Mucosa of stomach (tissue), 1 donor: ENCODE results near the gene CFAP161.

Experiments
- H3K27me3 ChIP-seq: one replicate; pipeline ENCODE4 v1.7.0; 2013; ENCODE audit warnings: mild to moderate bottlenecking, low read length; ENCODE audit not compliant: control insufficient read depth, insufficient read depth
- H3K36me3 ChIP-seq: one replicate; pipeline ENCODE4 v1.7.0; 2013; ENCODE audit warnings: low read length; ENCODE audit not compliant: control insufficient read depth, insufficient read depth
- H3K4me1 ChIP-seq: one replicate; pipeline ENCODE4 v1.7.0; 2013; ENCODE audit warnings: mild to moderate bottlenecking, low read length; ENCODE audit not compliant: control insufficient read depth, insufficient read depth
- H3K4me3 ChIP-seq: one replicate; pipeline ENCODE4 v1.7.0; 2013; ENCODE audit warnings: low read length
- H3K9ac ChIP-seq: one replicate; pipeline ENCODE4 v1.7.0; 2013; ENCODE audit warnings: mild to moderate bottlenecking, low read length, moderate library complexity
- H3K9me3 ChIP-seq: one replicate; pipeline ENCODE4 v1.7.0; 2013; ENCODE audit warnings: mild to moderate bottlenecking, low read length, moderate library complexity; ENCODE audit not compliant: control insufficient read depth
- donor health status: Pancreatic carcinoma.

The CFAP161 gene

GRCh38 chr15:81133782-81134461 is at the start of gene CFAP161:
CFAP161 (plus strand) TSS chr15:81134270; CDS start chr15:81134330, 60 bp downstream.
- H3K4me1 ChIP-seq = peaks cover 4% of the 10 kb centered on the region
- H3K36me3 ChIP-seq = no peaks in the 10 kb centered on the region
- no peak within 1 kb of the TSS for H3K4me3 ChIP-seq
- peaks cover 13% of the 10 kb centered on the region for H3K27me3 ChIP-seq
- no peaks in the 10 kb centered on the region for H3K9me3 ChIP-seq
- H3K9ac ChIP-seq = no peak within 1 kb of the TSS

DNA sequence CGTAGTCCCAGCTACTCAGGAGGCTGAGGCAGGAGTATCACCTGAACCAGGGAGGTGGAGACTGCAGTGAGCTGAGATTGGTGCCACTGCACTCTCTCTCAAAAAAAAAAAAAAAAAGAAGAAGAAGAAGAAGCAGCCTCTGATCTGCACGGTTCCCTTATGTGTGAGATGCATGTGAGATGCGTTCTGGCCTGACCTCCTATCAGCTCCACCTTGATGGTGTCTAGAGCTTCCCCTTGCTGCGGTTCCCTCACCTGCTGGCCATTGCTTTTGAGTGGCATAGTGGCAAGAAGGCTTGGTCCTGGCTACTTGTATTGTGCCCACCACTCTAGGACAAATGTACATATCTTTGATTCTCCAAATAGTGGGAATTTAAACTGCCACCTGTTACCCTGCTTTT is 49.4 kb upstream of the CFAP161 start:
- no peaks in the 10 kb centered on the region for H3K27me3 ChIP-seq
- no peak overlapping the region for H3K9ac ChIP-seq
- H3K4me3 ChIP-seq = no peak overlapping the region
- no peaks in the 10 kb centered on the region for H3K9me3 ChIP-seq
- H3K36me3 ChIP-seq = no peaks in the 10 kb centered on the region
- no peaks in the 10 kb centered on the region for H3K4me1 ChIP-seq

DNA sequence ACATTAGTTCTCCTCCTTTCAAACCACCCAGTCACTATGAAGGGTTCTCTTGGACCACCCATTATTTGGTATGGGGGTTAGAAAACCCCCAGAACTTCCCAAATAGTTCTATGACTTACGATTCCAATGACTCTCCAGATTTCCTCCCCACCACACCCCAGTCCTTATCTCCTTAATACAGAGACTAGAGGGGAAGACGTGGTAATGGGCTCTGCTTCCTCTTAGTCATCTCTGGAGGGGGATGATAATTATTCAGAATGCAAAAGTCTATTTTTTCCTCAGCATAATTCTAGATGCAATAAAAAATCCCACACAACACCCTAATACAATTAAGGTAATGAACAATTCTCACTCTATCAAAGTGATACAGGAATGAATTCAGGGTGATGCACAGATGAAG is 48.9 kb upstream of the CFAP161 start:
- H3K27me3 ChIP-seq = no peaks in the 10 kb centered on the region
- no peaks in the 10 kb centered on the region for H3K4me1 ChIP-seq
- H3K36me3 ChIP-seq = no peaks in the 10 kb centered on the region

DNA sequence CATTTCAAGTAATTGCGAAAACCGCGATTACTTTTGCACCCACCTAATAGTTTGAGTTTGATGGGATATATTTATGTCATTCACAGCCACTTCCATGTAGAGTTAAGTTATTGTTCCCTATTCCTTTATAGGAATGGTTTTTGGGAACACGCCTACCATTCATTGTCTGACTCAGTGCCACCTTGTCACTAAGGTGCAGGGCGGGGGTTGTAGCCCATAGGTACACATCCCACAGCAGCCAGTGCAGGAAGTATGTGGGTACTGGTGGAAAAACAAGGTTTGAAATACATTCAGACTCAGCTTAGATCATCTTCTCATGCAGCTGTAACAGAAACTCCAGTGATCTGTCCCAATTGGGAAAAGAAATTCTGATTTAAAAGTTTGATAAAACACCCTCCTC is 48.2 kb upstream of the CFAP161 start:
- no peak overlapping the region for H3K4me3 ChIP-seq
- no peaks in the 10 kb centered on the region for H3K9me3 ChIP-seq
- H3K36me3 ChIP-seq = no peaks in the 10 kb centered on the region
- no peak overlapping the region for H3K9ac ChIP-seq
- H3K4me1 ChIP-seq = no peaks in the 10 kb centered on the region
- no peaks in the 10 kb centered on the region for H3K27me3 ChIP-seq

More for the DNA sequence above, 48.9 kb upstream of the CFAP161 start:
- H3K4me3 ChIP-seq = no peak overlapping the region
- no peaks in the 10 kb centered on the region for H3K9me3 ChIP-seq
- H3K9ac ChIP-seq = no peak overlapping the region

DNA sequence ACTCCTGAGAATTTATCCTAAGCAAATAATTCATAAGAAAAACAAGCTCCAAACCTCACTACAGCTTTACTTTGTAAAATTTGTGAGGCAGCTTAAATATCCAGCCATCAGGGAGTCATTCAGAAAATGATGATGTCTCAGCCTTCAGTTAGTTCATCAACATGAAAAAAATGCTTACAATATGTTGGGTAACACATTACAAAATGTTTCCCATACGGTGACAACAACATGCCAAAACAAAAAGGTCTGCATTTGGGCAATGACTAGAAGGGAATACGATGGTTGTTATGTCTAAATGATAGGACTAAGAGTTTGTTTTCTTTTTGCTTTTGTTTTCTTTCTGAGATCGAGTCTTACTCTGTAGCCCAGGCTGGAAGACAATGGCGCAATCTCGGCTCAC is 47.0 kb upstream of the CFAP161 start:
- Histone ChIP-seq H3K4me3 (no peak overlapping the region), H3K9ac (no peak overlapping the region), H3K27me3 (peaks cover 2% of the 10 kb centered on the region), H3K36me3 (no peaks in the 10 kb centered on the region), H3K9me3 (no peaks in the 10 kb centered on the region), H3K4me1 (no peaks in the 10 kb centered on the region)

GRCh38 chr15:81087694-81088093 is 46.4 kb upstream of the CFAP161 start:
- no peaks in the 10 kb centered on the region for H3K9me3 ChIP-seq
- H3K9ac ChIP-seq = no peak overlapping the region
- no peak overlapping the region for H3K4me3 ChIP-seq
- peaks cover 4% of the 10 kb centered on the region for H3K27me3 ChIP-seq
- no peaks in the 10 kb centered on the region for H3K36me3 ChIP-seq
- H3K4me1 ChIP-seq = no peaks in the 10 kb centered on the region

DNA sequence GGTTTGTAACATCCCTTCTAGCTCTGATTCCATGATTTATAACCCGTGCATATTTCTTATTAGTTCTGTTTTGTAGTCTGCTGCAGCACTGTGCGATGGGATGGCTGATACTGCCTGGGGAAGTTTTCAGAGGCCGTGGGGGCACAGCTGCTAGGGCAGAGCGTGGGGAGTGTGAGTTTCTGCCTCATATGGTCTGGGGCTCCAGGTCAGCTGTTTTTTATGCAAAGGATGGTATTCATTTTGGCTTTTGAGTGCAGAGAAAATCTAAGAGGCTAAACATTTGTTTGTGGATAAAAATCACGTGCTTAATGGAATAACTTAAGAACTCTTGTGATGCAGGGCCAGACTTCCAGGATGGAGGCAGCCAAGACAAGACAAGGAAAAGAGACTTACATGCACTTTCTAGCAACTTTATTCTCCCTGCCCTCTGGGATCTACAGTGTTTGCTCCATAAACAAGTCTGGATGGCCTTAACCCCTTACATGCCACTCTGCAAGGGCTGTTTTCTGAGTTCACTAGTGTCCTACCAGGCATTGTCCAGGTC is 45.5 kb upstream of the CFAP161 start:
- no peak overlapping the region for H3K9ac ChIP-seq
- H3K9me3 ChIP-seq = no peaks in the 10 kb centered on the region
- no peak overlapping the region for H3K4me3 ChIP-seq
- H3K27me3 ChIP-seq = peaks cover 4% of the 10 kb centered on the region
- H3K4me1 ChIP-seq = no peaks in the 10 kb centered on the region
- no peaks in the 10 kb centered on the region for H3K36me3 ChIP-seq

DNA sequence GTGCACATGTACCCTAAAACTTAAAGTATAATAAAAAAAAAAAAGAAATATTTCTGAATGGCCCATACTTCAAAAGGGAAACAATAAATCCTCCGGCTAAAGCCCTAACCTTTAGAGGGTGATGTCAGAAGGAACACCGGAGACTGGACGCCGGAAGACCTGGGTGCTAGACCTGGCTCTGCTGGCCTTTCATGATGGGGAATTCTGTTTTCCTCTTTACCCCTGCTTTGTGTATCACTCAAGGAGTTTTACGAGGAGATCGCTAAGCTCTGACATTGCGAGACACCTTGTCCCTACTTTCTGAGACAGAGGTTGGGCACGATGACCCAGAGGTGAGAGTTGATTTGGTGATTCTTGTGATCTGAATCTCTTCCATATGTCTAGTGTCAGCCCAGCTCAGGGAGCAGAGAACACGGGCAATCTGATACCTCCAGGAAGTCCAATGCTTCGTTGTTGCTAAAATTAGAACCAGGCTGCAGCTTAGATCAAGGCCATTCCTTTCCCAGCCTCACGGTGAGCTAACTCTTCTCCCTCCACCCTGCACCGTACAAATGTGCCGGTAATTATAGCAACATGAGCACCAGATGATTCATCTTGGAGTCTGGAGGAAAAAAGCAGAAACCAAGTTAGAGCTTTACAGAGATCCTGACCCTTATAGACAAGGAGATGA is 42.0 kb upstream of the CFAP161 start:
- H3K9me3 ChIP-seq = no peaks in the 10 kb centered on the region
- H3K36me3 ChIP-seq = no peaks in the 10 kb centered on the region
- H3K4me3 ChIP-seq = no peak overlapping the region
- H3K4me1 ChIP-seq = no peaks in the 10 kb centered on the region
- H3K27me3 ChIP-seq = peaks cover 10% of the 10 kb centered on the region
- H3K9ac ChIP-seq = no peak overlapping the region

- H3K4me1 ChIP-seq = no peaks in the 10 kb centered on the region
These were observed 41.5 kb upstream of the CFAP161 start for GRCh38 chr15:81092559-81092902.

GRCh38 chr15:81093961-81094360 is 40.1 kb upstream of the CFAP161 start:
- Histone ChIP-seq H3K9ac (no peak overlapping the region), H3K4me3 (no peak overlapping the region), H3K4me1 (no peaks in the 10 kb centered on the region), H3K27me3 (peaks cover 14% of the 10 kb centered on the region), H3K36me3 (no peaks in the 10 kb centered on the region), H3K9me3 (no peaks in the 10 kb centered on the region)

More at GRCh38 chr15:81092559-81092902, 41.5 kb upstream of the CFAP161 start:
- no peaks in the 10 kb centered on the region for H3K36me3 ChIP-seq
- peaks cover 10% of the 10 kb centered on the region for H3K27me3 ChIP-seq
- no peaks in the 10 kb centered on the region for H3K9me3 ChIP-seq
- no peak overlapping the region for H3K9ac ChIP-seq
- H3K4me3 ChIP-seq = no peak overlapping the region

DNA sequence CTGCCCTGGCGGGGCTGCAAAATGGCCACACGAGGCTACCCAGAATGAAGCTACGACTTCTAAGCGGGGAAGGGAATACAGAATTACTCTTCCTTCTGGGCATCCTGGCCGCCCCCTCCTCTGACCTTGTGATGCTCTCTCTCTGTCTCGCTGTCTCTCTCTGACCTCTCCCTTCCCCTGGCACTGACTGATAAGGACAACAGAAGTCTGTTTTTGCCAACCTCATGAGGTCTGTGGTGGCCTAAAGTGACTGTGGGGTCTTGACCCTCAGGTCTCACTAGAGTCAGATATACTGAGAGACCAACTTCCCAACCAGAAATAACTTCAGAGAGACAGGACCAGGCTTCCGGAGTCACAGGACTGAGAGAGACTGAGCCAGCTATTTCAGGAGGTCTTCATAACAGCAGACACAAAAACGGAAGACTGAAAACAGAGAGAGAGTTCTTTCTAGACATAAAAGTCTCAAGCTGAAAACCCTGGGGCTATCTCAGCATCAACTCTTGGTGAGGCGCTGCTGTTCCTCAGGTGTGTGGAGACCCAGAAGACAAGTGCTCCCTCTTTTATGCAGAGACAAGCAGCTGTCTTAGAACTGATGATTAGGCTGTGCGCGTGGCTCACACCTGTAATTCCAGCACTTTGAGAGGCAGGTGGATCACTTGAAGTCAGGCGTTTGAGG is 38.2 kb upstream of the CFAP161 start:
- no peak overlapping the region for H3K4me3 ChIP-seq
- H3K36me3 ChIP-seq = no peaks in the 10 kb centered on the region
- no peaks in the 10 kb centered on the region for H3K4me1 ChIP-seq
- H3K27me3 ChIP-seq = peaks cover 19% of the 10 kb centered on the region
- H3K9ac ChIP-seq = no peak overlapping the region
- H3K9me3 ChIP-seq = no peaks in the 10 kb centered on the region

DNA sequence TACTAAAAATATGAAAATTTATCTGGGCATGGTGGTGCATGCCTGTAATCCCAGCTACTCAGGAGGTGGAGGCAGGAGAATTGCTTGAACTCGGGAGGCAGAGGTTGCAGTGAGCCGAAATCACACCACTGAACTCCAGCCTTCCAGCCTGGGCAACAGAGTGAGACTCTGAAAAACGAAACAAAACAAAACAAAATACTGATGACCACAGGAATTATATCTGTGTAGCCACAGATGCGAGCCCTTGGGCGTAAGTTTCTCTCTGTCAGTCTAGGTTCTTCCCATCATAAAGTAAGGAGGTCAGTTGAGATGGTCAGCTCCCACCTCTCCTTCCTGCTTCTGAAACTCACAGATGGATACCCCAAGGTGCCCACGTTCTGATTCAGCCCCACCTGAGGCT is 37.7 kb upstream of the CFAP161 start:
- H3K9me3 ChIP-seq = no peaks in the 10 kb centered on the region
- peaks cover 19% of the 10 kb centered on the region for H3K27me3 ChIP-seq
- H3K9ac ChIP-seq = no peak overlapping the region
- no peak overlapping the region for H3K4me3 ChIP-seq
- no peaks in the 10 kb centered on the region for H3K4me1 ChIP-seq
- H3K36me3 ChIP-seq = no peaks in the 10 kb centered on the region
